ENCODE results near the gene DHX16.

The DHX16 gene

GRCh38 chr6:30647242-30648116 lies 25.3 kb downstream of the DHX16 start:
- H3K4me3 ChIP-seq (ENCODE audit: low read depth in 1 of 2, low read length in 1 of 2) = peak overlapping the region; percentile 96 to 97
- H3K9me3 ChIP-seq = no peaks in the 10 kb centered on the region
- TF ChIP-seq, protein P1, sequence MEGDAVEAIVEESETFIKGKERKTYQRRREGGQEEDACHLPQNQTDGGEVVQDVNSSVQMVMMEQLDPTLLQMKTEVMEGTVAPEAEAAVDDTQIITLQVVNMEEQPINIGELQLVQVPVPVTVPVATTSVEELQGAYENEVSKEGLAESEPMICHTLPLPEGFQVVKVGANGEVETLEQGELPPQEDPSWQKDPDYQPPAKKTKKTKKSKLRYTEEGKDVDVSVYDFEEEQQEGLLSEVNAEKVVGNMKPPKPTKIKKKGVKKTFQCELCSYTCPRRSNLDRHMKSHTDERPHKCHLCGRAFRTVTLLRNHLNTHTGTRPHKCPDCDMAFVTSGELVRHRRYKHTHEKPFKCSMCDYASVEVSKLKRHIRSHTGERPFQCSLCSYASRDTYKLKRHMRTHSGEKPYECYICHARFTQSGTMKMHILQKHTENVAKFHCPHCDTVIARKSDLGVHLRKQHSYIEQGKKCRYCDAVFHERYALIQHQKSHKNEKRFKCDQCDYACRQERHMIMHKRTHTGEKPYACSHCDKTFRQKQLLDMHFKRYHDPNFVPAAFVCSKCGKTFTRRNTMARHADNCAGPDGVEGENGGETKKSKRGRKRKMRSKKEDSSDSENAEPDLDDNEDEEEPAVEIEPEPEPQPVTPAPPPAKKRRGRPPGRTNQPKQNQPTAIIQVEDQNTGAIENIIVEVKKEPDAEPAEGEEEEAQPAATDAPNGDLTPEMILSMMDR (IDR thresholded peaks at IDR 0.05) = no peak
- H3K27ac ChIP-seq = peak overlapping the region; percentile 95
- H3K36me3 ChIP-seq = peaks cover 17% of the 10 kb centered on the region
- H3K4me1 ChIP-seq (ENCODE audit: control insufficient read depth in 1 of 2, insufficient read depth in 1 of 2, low read depth in 1 of 2, low read length in 1 of 2) = peaks cover 48 to 51% of the 10 kb centered on the region in 2 experiments
- no peaks in the 10 kb centered on the region for H3K27me3 ChIP-seq

- H3K4me1 ChIP-seq (ENCODE audit: control insufficient read depth in 1 of 2, insufficient read depth in 1 of 2, low read depth in 1 of 2, low read length in 1 of 2) = peaks cover 48 to 51% of the 10 kb centered on the region in 2 experiments
- H3K9me3 ChIP-seq = no peaks in the 10 kb centered on the region
- TF ChIP-seq, protein P1 (IDR thresholded peaks at IDR 0.05) = peak; percentile 17
- peak within 1 kb of the TSS; percentile 96 to 97 for H3K4me3 ChIP-seq (ENCODE audit: low read depth in 1 of 2, low read length in 1 of 2)
- H3K27me3 ChIP-seq = no peaks in the 10 kb centered on the region
- H3K27ac ChIP-seq = peak within 1 kb of the TSS; percentile 95
- peaks cover 9% of the 10 kb centered on the region for H3K36me3 ChIP-seq
Measured at GRCh38 chr6:30646450-30647241, 26.2 kb downstream of the DHX16 start, which contains the start of gene C6orf136. C6orf136 (plus strand) TSS chr6:30647133; CDS start chr6:30647232, 99 bp downstream.

- H3K4me1 ChIP-seq (ENCODE audit: control insufficient read depth in 1 of 2, insufficient read depth in 1 of 2, low read depth in 1 of 2, low read length in 1 of 2) = peaks cover 48 to 51% of the 10 kb centered on the region in 2 experiments
- H3K4me3 ChIP-seq (ENCODE audit: low read depth in 1 of 2, low read length in 1 of 2) = no peak overlapping the region
- H3K27ac ChIP-seq = peak overlapping the region; percentile 95
- H3K36me3 ChIP-seq = peaks cover 2% of the 10 kb centered on the region
- TF ChIP-seq, protein P1 (IDR thresholded peaks at IDR 0.05) = no peak
- no peaks in the 10 kb centered on the region for H3K27me3 ChIP-seq
- H3K9me3 ChIP-seq = no peaks in the 10 kb centered on the region
Measured at GRCh38 chr6:30645989-30646388, 26.8 kb downstream of the DHX16 start.

GRCh38 chr6:30644769-30645168 lies 28.0 kb downstream of the DHX16 start:
- Histone ChIP-seq H3K27me3 (no peaks in the 10 kb centered on the region), H3K27ac (peak overlapping the region; percentile 95)

DNA sequence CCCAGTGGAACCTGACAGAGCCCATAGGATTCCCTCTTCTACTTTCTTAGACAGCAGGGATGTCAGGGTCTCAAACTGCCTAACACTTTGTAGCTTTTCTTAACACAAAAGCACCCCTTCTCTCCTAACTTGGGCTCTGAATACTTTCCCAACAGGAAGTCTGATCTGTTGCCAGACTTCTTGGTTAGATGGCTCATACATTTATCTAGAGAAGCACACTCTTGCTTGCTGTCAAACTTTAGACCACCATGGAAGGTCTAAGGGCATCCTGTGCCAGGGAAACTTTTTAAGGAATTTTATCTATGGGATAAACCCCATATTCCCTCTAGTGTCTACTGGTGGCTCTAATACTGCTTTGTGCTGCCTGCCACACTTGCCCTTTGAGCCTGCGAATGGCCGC lies 29.1 kb downstream of the DHX16 start:
- peaks cover 48 to 51% of the 10 kb centered on the region in 2 experiments for H3K4me1 ChIP-seq (ENCODE audit: control insufficient read depth in 1 of 2, insufficient read depth in 1 of 2, low read depth in 1 of 2, low read length in 1 of 2)
- TF ChIP-seq, protein P1 (IDR thresholded peaks at IDR 0.05) = no peak
- H3K9me3 ChIP-seq = no peaks in the 10 kb centered on the region
- no peaks in the 10 kb centered on the region for H3K27me3 ChIP-seq
- peak overlapping the region; percentile 95 for H3K27ac ChIP-seq
- H3K4me3 ChIP-seq (ENCODE audit: low read depth in 1 of 2, low read length in 1 of 2) = no peak overlapping the region
- H3K36me3 ChIP-seq = no peaks in the 10 kb centered on the region

More at GRCh38 chr6:30644769-30645168, 28.0 kb downstream of the DHX16 start:
- TF ChIP-seq, protein P1 (IDR thresholded peaks at IDR 0.05) = no peak
- Histone ChIP-seq H3K36me3 (no peaks in the 10 kb centered on the region), H3K4me3 (ENCODE audit: low read depth in 1 of 2, low read length in 1 of 2) (no peak overlapping the region), H3K9me3 (no peaks in the 10 kb centered on the region), H3K4me1 (ENCODE audit: control insufficient read depth in 1 of 2, insufficient read depth in 1 of 2, low read depth in 1 of 2, low read length in 1 of 2) (peaks cover 48 to 51% of the 10 kb centered on the region in 2 experiments)
